ENCODE data around the gene ZNF605.
"Not testable (repeated sequence)": the region's sequence is repeated elsewhere in the genome, so short reads cannot be mapped to it uniquely, and the experiment has no call there.

The ZNF605 gene

DNA sequence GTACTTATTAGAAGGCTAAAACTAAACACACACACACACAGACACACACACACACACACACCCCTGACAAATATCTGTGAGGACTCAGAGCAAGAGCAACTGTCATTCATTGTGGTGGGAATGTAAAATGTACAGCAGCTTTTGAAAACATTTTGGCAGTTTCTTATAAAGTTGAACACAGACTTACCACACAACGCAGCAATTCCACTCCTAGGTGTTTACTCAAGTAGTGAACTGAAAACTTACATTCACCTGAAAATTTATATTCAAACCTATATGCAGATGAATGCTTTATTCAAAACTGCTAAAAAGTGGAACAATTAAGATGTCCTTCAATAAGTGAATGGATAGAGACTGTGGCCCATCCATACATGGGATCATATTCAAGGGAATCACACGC is 18.6 kb downstream of the ZNF605 start:
- in situ Hi-C loops (cut with MboI; ENCODE audit: low sequenced_read_pairs, unreplicated experiment): no loop called here
- TF ChIP-seq CTCF (IDR thresholded peaks at IDR 0.05; ENCODE audit: borderline replicate concordance, control extremely low read depth, extremely low read depth, insufficient read depth, missing control alignments): no peak
- no peak for DNase-seq (ENCODE audit: low spot score)

GRCh38 chr12:132936921-132937320 is 19.2 kb downstream of the ZNF605 start:
- in situ Hi-C loops (cut with MboI; ENCODE audit: low sequenced_read_pairs, unreplicated experiment); DNase-seq (ENCODE audit: low spot score): not testable (repeated sequence)

- TF ChIP-seq CTCF (IDR thresholded peaks at IDR 0.05; ENCODE audit: borderline replicate concordance, control extremely low read depth, extremely low read depth, insufficient read depth, missing control alignments): no peak
- DNase-seq (ENCODE audit: low spot score): no peak
- in situ Hi-C loops (cut with MboI; ENCODE audit: low sequenced_read_pairs, unreplicated experiment): no loop called here
Measured at GRCh38 chr12:132936163-132936562, 19.9 kb downstream of the ZNF605 start.

DNA sequence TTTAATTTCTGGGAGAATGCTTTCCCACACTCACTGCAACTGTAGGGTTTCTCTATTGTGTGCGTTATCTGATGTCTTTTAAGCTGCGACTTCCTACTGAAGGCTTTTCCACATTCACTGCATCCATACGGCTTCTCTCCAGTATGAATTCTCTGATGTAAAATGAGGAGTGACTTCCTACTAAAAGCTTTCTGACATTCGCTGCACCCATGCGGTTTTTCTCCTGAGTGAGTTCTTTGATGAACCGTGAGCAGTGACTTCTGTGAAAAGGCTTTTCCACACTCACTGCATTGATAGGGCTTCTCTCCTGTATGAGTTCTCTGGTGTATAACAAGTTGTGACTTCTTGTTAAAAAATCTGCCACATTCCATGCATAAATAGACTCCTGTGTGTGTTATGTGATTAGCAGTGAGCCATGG is 29.7 kb downstream of the ZNF605 start:
- TF ChIP-seq CTCF (IDR thresholded peaks at IDR 0.05; ENCODE audit: borderline replicate concordance, control extremely low read depth, extremely low read depth, insufficient read depth, missing control alignments): no peak
- in situ Hi-C loops (cut with MboI; ENCODE audit: low sequenced_read_pairs, unreplicated experiment): no loop called here
- no peak for DNase-seq (ENCODE audit: low spot score)

DNA sequence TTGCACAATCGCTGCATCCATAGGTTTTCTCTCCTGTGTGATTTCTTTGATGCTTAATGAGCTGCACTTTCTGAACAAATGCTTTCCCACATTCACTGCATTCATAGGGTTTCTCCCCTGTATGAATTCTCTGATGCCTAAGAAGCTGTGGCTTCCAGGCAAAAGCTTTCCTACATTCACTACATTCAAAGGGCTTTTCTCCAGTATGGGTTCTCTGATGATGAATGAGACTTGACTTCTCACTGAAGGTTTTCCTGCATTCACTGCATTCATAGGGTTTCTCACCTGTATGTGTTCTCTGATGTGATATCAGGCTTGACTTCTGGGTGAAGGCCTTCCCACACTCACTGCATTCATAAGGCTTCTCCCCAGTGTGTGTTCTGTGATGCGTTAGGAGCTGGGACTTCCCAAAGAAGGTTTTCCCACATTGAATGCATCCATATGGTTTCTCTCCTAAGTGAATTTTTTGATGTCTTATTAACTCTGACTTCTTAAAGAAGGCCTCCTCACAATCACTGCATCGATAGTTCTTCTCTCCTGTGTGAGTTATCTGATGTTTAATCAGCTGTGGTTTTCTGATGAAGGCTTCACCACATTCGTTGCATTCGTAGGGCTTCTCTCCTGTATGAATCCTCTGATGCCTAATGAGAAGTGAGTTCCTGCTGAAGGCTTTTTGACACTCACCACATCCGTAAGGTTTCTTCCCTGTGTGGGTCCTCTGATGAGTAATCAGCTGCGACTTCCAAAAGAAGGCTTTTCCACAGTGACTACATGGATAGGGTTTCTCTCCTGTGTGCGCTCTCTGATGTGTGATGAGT is 30.3 kb downstream of the ZNF605 start:
- in situ Hi-C loops (cut with MboI; ENCODE audit: low sequenced_read_pairs, unreplicated experiment): no loop called here
- no peak for DNase-seq (ENCODE audit: low spot score)
- TF ChIP-seq CTCF (IDR thresholded peaks at IDR 0.05; ENCODE audit: borderline replicate concordance, control extremely low read depth, extremely low read depth, insufficient read depth, missing control alignments): no peak

DNA sequence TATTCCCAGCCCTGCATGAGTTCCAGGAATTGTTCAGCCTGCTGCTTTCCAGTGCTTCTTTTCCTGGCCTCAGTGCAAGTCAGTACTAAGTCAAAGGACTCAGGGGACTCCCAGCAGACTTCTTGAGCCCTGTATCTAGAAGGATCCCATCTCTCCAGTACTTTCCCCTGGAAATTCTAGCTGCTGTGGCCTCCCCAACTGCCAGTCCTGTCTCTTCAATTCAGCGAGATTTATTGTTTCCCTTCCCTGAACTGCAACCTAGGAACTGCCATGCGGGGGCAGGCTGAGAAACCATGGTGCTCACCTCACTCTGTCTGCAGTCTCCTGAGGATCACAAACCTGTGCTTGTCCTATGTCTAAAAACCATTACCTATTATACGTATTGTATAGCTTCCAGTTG is 31.8 kb downstream of the ZNF605 start:
- TF ChIP-seq CTCF (IDR thresholded peaks at IDR 0.05; ENCODE audit: borderline replicate concordance, control extremely low read depth, extremely low read depth, insufficient read depth, missing control alignments): no peak
- DNase-seq (ENCODE audit: low spot score): no peak
- in situ Hi-C loops (cut with MboI; ENCODE audit: low sequenced_read_pairs, unreplicated experiment): no loop called here

DNA sequence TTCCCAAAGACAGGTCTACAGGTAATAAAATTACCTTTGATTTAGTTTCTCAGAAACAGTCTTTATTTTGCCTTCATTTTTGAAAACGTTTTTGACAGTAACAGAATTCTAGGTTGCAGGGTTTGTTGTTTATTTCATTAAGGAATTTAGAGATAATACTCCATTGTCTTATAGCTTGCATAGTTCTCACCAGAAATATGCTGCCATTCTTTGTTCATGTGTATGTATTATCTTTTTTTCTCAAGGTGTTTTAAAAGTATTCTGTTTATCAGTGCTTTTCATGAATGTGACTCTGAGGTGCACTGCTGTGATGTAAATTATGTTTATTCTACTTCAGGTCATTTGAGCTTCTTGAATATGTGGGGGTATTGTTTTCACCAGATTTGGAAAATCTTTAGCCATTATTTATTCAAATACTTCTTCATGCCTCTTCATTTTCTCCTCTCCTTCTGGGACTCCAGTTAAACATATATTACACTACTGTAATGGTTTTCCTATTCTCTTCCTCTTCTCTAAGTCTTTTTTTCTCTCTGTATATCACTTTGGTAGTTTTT is 32.7 kb downstream of the ZNF605 start:
- no peak for DNase-seq (ENCODE audit: low spot score)
- no peak for TF ChIP-seq CTCF (IDR thresholded peaks at IDR 0.05; ENCODE audit: borderline replicate concordance, control extremely low read depth, extremely low read depth, insufficient read depth, missing control alignments)
- in situ Hi-C loops (cut with MboI; ENCODE audit: low sequenced_read_pairs, unreplicated experiment): no loop called here
